ENCODE results near the gene ZXDC. TPM values are rescaled to one million over a fixed set of nuclear protein-coding genes. Genes with fewer than 3 reads are reported as not detected.

Gene ZXDC
- total RNA-seq, 1 donor from 2014 or later, result 25.4 TPM

DNA sequence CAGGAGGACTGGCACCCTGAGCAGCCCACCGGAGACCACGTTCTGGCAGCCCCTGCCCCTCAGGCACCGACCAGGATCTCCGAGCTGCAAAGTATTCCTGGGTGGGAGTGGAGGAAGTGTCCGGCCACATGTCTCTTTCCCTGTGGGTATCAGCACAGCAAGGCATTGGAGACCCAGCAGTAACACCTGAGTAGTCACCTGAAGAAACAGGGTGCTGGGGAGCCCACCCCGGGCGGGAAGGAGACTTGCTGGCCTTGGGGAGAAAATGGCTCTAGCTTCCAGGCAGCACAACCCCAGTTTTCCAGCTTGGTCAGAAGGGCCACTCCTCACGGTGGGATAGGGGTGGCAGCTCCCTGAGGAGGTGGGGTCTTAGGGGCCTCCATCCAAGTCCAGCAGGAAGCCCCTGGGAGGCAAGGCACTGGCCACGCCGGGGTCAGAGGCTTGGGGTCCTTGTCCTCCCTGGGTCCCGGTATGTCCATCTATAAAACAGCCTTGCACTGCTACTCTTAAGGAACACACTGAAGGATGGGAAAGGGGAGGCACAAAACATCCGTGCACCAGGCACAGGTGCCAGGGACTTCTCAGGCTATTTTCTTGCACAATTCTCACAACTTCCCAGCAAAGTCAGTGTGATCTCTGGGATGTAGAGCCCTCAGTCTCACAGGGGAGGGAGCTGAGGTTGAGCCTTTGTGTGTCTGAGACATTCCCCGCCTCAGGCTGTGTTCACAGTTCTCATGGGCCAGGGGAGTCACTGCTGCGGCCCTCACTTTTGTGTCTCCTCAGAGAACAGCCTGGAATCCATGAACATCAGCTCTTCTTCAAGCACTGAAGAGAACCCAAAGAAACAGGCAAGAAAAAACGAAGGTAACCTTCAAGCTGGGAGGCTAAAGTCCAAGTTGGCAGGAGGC, 69.0 kb downstream of the ZXDC start:
- H3K4me3 Mint-ChIP-seq (ENCODE audit: unreplicated experiment), result no peak overlapping the region
- no peaks in the 10 kb centered on the region for H3K9me3 Mint-ChIP-seq (ENCODE audit: unreplicated experiment)
- H3K27me3 Mint-ChIP-seq (ENCODE audit: unreplicated experiment), result peaks cover 2% of the 10 kb centered on the region
- no peaks in the 10 kb centered on the region for H3K36me3 Mint-ChIP-seq (ENCODE audit: low read depth, unreplicated experiment)
- no peaks in the 10 kb centered on the region for H3K4me1 Mint-ChIP-seq (ENCODE audit: unreplicated experiment)
- no peak overlapping the region for H3K27ac Mint-ChIP-seq (ENCODE audit: unreplicated experiment)
- no peak for DNase-seq (ENCODE audit: low spot score)
- TF ChIP-seq CTCF (IDR thresholded peaks at IDR 0.05; ENCODE audit: unreplicated experiment), result no peak

DNA sequence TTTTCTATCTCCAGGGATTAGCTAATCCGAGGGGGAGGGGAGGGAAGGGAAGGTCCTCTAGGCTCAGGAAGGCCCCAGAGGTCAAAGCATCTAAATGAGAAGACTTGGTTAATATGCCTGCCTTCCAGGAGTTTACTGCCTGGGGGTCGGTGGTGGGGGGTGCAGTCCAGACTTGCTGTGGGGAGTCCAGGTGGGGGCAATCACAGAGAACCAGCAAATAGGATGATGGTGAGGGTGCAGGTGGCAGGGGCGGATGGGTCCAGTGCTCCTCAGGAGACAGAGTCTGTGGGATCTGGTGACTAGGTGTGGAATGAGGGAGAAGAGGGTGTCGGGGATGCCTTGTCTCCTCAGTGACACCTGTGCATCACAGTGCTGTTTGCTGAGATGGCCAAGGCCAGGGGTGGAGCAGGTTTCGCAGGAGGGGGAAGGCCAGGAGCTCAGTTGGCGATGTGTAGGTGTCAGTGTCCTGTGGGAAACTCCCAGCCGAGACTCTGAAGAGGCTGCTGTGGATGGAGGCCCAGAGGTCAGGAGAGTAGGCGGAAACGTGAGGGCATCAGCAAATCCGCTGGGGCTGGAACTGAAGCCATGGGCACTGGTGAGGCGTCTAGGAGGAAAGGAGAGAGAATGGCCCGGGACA, 72.9 kb downstream of the ZXDC start:
- TF ChIP-seq CTCF (IDR thresholded peaks at IDR 0.05; ENCODE audit: unreplicated experiment), result no peak
- DNase-seq (ENCODE audit: low spot score), result no peak
- Mint-ChIP-seq H3K9me3 (ENCODE audit: unreplicated experiment) (no peaks in the 10 kb centered on the region), H3K36me3 (ENCODE audit: low read depth, unreplicated experiment) (no peaks in the 10 kb centered on the region), H3K4me3 (ENCODE audit: unreplicated experiment) (no peak overlapping the region), H3K27ac (ENCODE audit: unreplicated experiment) (no peak overlapping the region), H3K4me1 (ENCODE audit: unreplicated experiment) (no peaks in the 10 kb centered on the region), H3K27me3 (ENCODE audit: unreplicated experiment) (peaks cover 1% of the 10 kb centered on the region)

GRCh38 chr3:126402178-126402577, 73.5 kb downstream of the ZXDC start:
- Mint-ChIP-seq H3K27ac (ENCODE audit: unreplicated experiment) (no peak overlapping the region), H3K4me1 (ENCODE audit: unreplicated experiment) (no peaks in the 10 kb centered on the region), H3K9me3 (ENCODE audit: unreplicated experiment) (no peaks in the 10 kb centered on the region), H3K36me3 (ENCODE audit: low read depth, unreplicated experiment) (no peaks in the 10 kb centered on the region), H3K4me3 (ENCODE audit: unreplicated experiment) (no peak overlapping the region), H3K27me3 (ENCODE audit: unreplicated experiment) (peaks cover 1% of the 10 kb centered on the region)
- no peak for TF ChIP-seq CTCF (IDR thresholded peaks at IDR 0.05; ENCODE audit: unreplicated experiment)
- DNase-seq (ENCODE audit: low spot score), result no peak

GRCh38 chr3:126401611-126402160, 74.0 kb downstream of the ZXDC start:
- Mint-ChIP-seq H3K36me3 (ENCODE audit: low read depth, unreplicated experiment) (no peaks in the 10 kb centered on the region), H3K4me1 (ENCODE audit: unreplicated experiment) (no peaks in the 10 kb centered on the region), H3K9me3 (ENCODE audit: unreplicated experiment) (no peaks in the 10 kb centered on the region), H3K27ac (ENCODE audit: unreplicated experiment) (no peak overlapping the region), H3K4me3 (ENCODE audit: unreplicated experiment) (no peak overlapping the region), H3K27me3 (ENCODE audit: unreplicated experiment) (peaks cover 3% of the 10 kb centered on the region)
- DNase-seq (ENCODE audit: low spot score), result no peak
- TF ChIP-seq CTCF (IDR thresholded peaks at IDR 0.05; ENCODE audit: unreplicated experiment), result no peak
